Testis (tissue), 3 donors: Measurements from ENCODE around the gene HAO2. TPM values are rescaled to one million over a fixed set of nuclear protein-coding genes. Genes with fewer than 3 reads are reported as not detected.
"Not testable (repeated sequence)": the region's sequence is repeated elsewhere in the genome, so short reads cannot be mapped to it uniquely, and the experiment has no call there.

Experiments
- DNase-seq: peaks from one replicate; pipeline ENCODE4 v3.0.0-alpha.2; 2019
- H3K27ac ChIP-seq, 2 donors: fragments of 200-600 bp; sonication (generic); one replicate each; pipeline ENCODE4 v1.5.1; 2019
- H3K27me3 ChIP-seq: fragments of 200-600 bp; sonication (generic); one replicate; pipeline ENCODE4 v1.5.1; 2019
- H3K36me3 ChIP-seq: fragments of 200-600 bp; sonication (generic); one replicate; pipeline ENCODE4 v1.5.1; 2017; ENCODE audit warnings: low read depth; ENCODE audit errors: missing control alignments
- H3K4me1 ChIP-seq: fragments of 200-600 bp; sonication (generic); one replicate; pipeline ENCODE4 v1.5.1; 2019
- H3K4me3 ChIP-seq, 2 donors: fragments of 200-600 bp; sonication (generic); one replicate each; pipeline ENCODE4 v1.5.1; 2017 to 2019
- H3K9me3 ChIP-seq: fragments of 200-600 bp; sonication (generic); one replicate; pipeline ENCODE4 v1.5.1; 2017
- POLR2A ChIP-seq: fragments of 450-650 bp; IDR thresholded peaks from one replicate; pipeline ENCODE4 v1.6.1; 2017; ENCODE audit warnings: antibody characterized with exemption, mild to moderate bottlenecking, moderate library complexity
- WGBS, 2 donors: methylation state at CpG; one replicate each; pipeline ENCODE4 v1.1.5; 2018; 5-methylcytosine and 5-hydroxymethylcytosine counted together
- intact Hi-C: fragments of 100-400 bp; cut with DNase I; formaldehyde crosslinking; loops from one replicate; pipeline ENCODE4 v1.15.1; 2023; ENCODE audit warnings: low total_unique reads
- polyA plus RNA-seq: library from polyadenylated mRNA; stranded (reverse); fragments of 350-450 nt; fragmentation: Illumina TruSeq; extraction: RNeasy Lipid Tissue Mini Kit (QIAGEN cat#74804); gene quantifications from one replicate; pipeline ENCODE4 v1.2.3, GENCODE V29; 2014; ENCODE audit warnings: low read depth, low replicate concordance; ENCODE audit not compliant: insufficient read depth
- total RNA-seq, 2 donors: library from RNA; depleted of rRNA; stranded (reverse); fragments of >200 nt; gene quantifications; one replicate each; pipeline ENCODE4 v1.2.3, GENCODE V29; 2016
- TF ChIP-seq, protein P1 (sequence below), 3 experiments: fragments of 450-650 bp in 2 of 3; fragments of 200-600 bp in 1 of 3; sonication (generic) in 1 of 3; IDR thresholded peaks; one replicate each; pipeline ENCODE4 v1.5.1; 2016 to 2019; ENCODE audit warnings: antibody characterized with exemption in 3 of 3, mild to moderate bottlenecking in 2 of 3, moderate library complexity in 1 of 3

Gene HAO2
- total and polyA plus RNA-seq, 3 donors from 2014 or later = not detected

DNA sequence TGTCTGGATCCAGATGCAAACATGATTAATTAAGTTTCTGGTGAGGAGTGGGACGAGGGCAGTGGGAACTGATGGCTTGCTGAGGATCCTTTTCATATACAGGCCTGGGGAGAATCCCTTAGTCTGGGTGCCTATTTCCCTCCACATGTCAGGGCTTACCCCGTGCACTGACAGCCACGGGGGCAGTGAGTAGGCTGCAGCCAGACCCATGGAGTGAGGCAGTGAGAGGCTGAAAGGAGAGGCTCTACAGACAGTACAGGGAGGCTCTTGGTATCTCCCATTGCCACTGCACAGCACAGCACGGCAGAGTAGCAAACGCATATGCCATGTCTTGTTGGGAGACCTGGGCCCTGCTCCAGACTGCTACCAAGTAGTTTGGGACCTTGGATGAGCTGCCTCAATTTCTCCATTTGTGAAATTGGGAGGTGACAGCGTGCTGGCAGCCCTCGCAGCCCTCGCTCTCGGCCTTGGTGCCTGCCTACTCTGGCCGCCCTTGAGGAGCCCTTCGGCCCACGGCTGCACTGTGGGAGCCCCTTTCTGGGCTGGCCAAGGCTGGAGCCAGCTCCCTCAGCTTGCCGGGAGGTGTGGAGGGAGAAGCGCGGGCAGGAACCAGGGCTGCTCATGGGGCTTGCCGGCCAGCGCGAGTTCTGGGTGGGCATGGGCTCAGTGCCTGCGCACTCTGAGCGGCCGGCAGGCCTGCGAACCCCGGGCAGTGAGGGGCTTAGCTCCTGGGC is 35.3 kb upstream of the HAO2 start:
- Histone ChIP-seq H3K27me3 (no peaks in the 10 kb centered on the region), H3K27ac (no peak overlapping the region), H3K9me3 (no peaks in the 10 kb centered on the region), H3K36me3 (no peaks in the 10 kb centered on the region), H3K4me3 (no peak overlapping the region), H3K4me1 (peaks cover 20% of the 10 kb centered on the region)
- TF ChIP-seq, protein P1, sequence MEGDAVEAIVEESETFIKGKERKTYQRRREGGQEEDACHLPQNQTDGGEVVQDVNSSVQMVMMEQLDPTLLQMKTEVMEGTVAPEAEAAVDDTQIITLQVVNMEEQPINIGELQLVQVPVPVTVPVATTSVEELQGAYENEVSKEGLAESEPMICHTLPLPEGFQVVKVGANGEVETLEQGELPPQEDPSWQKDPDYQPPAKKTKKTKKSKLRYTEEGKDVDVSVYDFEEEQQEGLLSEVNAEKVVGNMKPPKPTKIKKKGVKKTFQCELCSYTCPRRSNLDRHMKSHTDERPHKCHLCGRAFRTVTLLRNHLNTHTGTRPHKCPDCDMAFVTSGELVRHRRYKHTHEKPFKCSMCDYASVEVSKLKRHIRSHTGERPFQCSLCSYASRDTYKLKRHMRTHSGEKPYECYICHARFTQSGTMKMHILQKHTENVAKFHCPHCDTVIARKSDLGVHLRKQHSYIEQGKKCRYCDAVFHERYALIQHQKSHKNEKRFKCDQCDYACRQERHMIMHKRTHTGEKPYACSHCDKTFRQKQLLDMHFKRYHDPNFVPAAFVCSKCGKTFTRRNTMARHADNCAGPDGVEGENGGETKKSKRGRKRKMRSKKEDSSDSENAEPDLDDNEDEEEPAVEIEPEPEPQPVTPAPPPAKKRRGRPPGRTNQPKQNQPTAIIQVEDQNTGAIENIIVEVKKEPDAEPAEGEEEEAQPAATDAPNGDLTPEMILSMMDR (IDR thresholded peaks at IDR 0.05) = no peak
- TF ChIP-seq POLR2A = no peak
- DNase-seq = no peak
- 64 to 70% methylated on average over 10 to 12 of the region's 23 CpGs for WGBS, 2 donors
- intact Hi-C loops = no loop called here

GRCh38 chr1:119333897-119334250 is 34.7 kb upstream of the HAO2 start:
- DNase-seq, intact Hi-C loops, H3K27ac ChIP-seq, H3K9me3 ChIP-seq, H3K27me3 ChIP-seq, H3K36me3 ChIP-seq, H3K4me3 ChIP-seq: not testable (repeated sequence)
- peaks cover 23% of the 10 kb centered on the region for H3K4me1 ChIP-seq
- 63% methylated on average over 16 of the region's 16 CpGs; no CpG with 5 or more reads in 1 of the 2 donors for WGBS, 2 donors

DNA sequence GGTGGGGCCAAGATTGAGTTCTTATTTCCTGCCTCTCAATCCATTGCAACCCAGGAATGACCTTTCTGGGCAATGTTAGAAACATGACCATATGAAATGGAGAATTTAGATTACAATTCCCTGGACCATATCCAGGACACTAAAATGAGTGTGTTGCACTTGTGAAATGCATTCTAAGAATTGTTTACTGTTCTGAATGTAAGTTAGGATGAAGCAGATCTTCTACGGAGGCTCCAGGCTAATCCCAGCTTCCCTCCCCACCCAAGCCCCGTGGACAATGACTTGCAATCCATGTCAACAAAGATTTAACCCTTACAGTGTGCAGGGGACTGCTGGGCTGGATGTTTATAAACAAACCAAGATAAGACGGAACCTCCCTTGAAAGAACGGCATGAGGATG is 31.7 kb upstream of the HAO2 start:
- peaks cover 20% of the 10 kb centered on the region for H3K4me1 ChIP-seq
- TF ChIP-seq, protein P1 (IDR thresholded peaks at IDR 0.05) = no peak
- no peak for TF ChIP-seq POLR2A
- no peaks in the 10 kb centered on the region for H3K9me3 ChIP-seq
- H3K36me3 ChIP-seq = no peaks in the 10 kb centered on the region
- H3K4me3 ChIP-seq = no peak overlapping the region
- no peak overlapping the region for H3K27ac ChIP-seq
- H3K27me3 ChIP-seq = no peaks in the 10 kb centered on the region
- DNase-seq = no peak
- intact Hi-C loops = no loop called here
- WGBS, 2 donors = 40 to 54% methylated on average over 4 of the region's 4 CpGs

DNA sequence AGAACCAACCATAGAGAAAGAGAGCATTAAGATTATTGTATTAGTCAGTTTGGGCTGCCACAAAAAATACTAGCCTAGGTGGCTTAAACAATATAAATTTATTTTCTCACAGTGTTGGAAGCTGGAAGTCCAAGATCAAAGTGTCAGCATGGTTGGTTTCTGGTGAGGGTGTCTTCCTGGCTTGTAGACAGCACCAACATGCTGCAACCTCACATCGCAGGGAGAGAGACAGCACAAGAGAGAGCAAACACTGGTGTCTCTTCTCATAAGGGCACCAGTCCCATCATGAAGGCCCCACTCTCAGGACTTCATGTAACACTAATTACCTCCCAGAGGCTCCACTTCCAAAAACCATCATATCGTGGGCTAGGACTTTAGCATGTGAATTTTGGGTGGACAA is 30.6 kb upstream of the HAO2 start:
- Histone ChIP-seq H3K4me3 (no peak overlapping the region), H3K9me3 (no peaks in the 10 kb centered on the region), H3K27me3 (no peaks in the 10 kb centered on the region), H3K27ac (no peak overlapping the region), H3K4me1 (peaks cover 12% of the 10 kb centered on the region), H3K36me3 (no peaks in the 10 kb centered on the region)
- DNase-seq = no peak
- intact Hi-C loops = no loop called here
- TF ChIP-seq, protein P1 (IDR thresholded peaks at IDR 0.05) = no peak
- no peak for TF ChIP-seq POLR2A
- 73 to 84% methylated on average over 2 of the region's 2 CpGs for WGBS, 2 donors

GRCh38 chr1:119338757-119339156 is 29.8 kb upstream of the HAO2 start:
- 54 to 67% methylated on average over 3 of the region's 3 CpGs for WGBS, 2 donors
- Histone ChIP-seq H3K9me3 (no peaks in the 10 kb centered on the region), H3K27me3 (no peaks in the 10 kb centered on the region), H3K4me3 (no peak overlapping the region), H3K27ac (no peak overlapping the region), H3K36me3 (no peaks in the 10 kb centered on the region), H3K4me1 (peaks cover 12% of the 10 kb centered on the region)
- DNase-seq = no peak
- TF ChIP-seq, protein P1 (IDR thresholded peaks at IDR 0.05) = no peak
- no peak for TF ChIP-seq POLR2A
- intact Hi-C loops = no loop called here
